HG02884 (cell line): ENCODE results near the gene TRUB2.
A peak's percentile ranks its signal among the peaks of the same experiment; 100 is the strongest.
"Not testable (repeated sequence)": the region's sequence is repeated elsewhere in the genome, so short reads cannot be mapped to it uniquely, and the experiment has no call there.

Experiments
- ATAC-seq: cut with Tn5 transposase; IDR thresholded peaks from one replicate; pipeline ENCODE4 v1.9.1; 2021; ENCODE audit warnings: mild to moderate bottlenecking, moderate library complexity; ENCODE audit not compliant: unreplicated experiment

The TRUB2 gene

GRCh38 chr9:128340691-128341434 is 18.6 kb upstream of the TRUB2 start:
- peak; percentile 28 for ATAC-seq

- peak; percentile 66 for ATAC-seq
These were observed 17.8 kb upstream of the TRUB2 start, which contains the start of gene SLC27A4 for GRCh38 chr9:128339761-128340690. TSS of gene SLC27A4 (plus strand) at chr9:128340527. CDS start at chr9:128343133, 2,606 bp downstream.

- ATAC-seq: not testable (repeated sequence)
These were observed 16.8 kb upstream of the TRUB2 start for GRCh38 chr9:128338852-128339614.

- no peak for ATAC-seq
These were observed 15.7 kb upstream of the TRUB2 start for GRCh38 chr9:128337936-128338335.

GRCh38 chr9:128335914-128336313 is 13.7 kb upstream of the TRUB2 start:
- ATAC-seq: no peak

- no peak for ATAC-seq
These were observed 12.9 kb upstream of the TRUB2 start for GRCh38 chr9:128335161-128335560.

GRCh38 chr9:128333451-128333869 is 11.2 kb upstream of the TRUB2 start:
- no peak for ATAC-seq

GRCh38 chr9:128325629-128326028 is 3.4 kb upstream of the TRUB2 start:
- no peak for ATAC-seq

- ATAC-seq: no peak
These were observed 2.2 kb upstream of the TRUB2 start for GRCh38 chr9:128324401-128324800.

- no peak for ATAC-seq
These were observed 1.5 kb upstream of the TRUB2 start for GRCh38 chr9:128323791-128324190.

GRCh38 chr9:128323212-128323730 is 1.0 kb upstream of the TRUB2 start:
- peak; percentile 24 for ATAC-seq

- peak; percentile 9 for ATAC-seq
These were observed 306 bp downstream of the TRUB2 start for GRCh38 chr9:128321879-128322403.

GRCh38 chr9:128321343-128321742 is 904 bp downstream of the TRUB2 start:
- ATAC-seq: no peak

GRCh38 chr9:128317629-128318028 is 4.6 kb downstream of the TRUB2 start:
- no peak for ATAC-seq

GRCh38 chr9:128316421-128316820 is 5.8 kb downstream of the TRUB2 start:
- ATAC-seq: no peak

GRCh38 chr9:128314697-128315096 is 7.5 kb downstream of the TRUB2 start:
- ATAC-seq: no peak

- ATAC-seq: no peak
These were observed 11.8 kb downstream of the TRUB2 start for GRCh38 chr9:128310461-128310860.

- no peak for ATAC-seq
These were observed 12.7 kb downstream of the TRUB2 start for GRCh38 chr9:128309551-128309950.

- ATAC-seq: no peak
These were observed 17.3 kb downstream of the TRUB2 start for GRCh38 chr9:128304971-128305288.

- no peak for ATAC-seq
These were observed 17.9 kb downstream of the TRUB2 start for GRCh38 chr9:128304136-128304970.
